ENCODE measurements around the gene MAP7D3. TPM values are rescaled to one million over a fixed set of nuclear protein-coding genes. Genes with fewer than 3 reads are reported as not detected.

The MAP7D3 gene
- total and polyA plus RNA-seq, 9 of the 15 experiments (the other 6 are each of a cell fraction or from before 2014, with no cell fraction given), result 9.4 to 27.7 (median 14.0) TPM

DNA sequence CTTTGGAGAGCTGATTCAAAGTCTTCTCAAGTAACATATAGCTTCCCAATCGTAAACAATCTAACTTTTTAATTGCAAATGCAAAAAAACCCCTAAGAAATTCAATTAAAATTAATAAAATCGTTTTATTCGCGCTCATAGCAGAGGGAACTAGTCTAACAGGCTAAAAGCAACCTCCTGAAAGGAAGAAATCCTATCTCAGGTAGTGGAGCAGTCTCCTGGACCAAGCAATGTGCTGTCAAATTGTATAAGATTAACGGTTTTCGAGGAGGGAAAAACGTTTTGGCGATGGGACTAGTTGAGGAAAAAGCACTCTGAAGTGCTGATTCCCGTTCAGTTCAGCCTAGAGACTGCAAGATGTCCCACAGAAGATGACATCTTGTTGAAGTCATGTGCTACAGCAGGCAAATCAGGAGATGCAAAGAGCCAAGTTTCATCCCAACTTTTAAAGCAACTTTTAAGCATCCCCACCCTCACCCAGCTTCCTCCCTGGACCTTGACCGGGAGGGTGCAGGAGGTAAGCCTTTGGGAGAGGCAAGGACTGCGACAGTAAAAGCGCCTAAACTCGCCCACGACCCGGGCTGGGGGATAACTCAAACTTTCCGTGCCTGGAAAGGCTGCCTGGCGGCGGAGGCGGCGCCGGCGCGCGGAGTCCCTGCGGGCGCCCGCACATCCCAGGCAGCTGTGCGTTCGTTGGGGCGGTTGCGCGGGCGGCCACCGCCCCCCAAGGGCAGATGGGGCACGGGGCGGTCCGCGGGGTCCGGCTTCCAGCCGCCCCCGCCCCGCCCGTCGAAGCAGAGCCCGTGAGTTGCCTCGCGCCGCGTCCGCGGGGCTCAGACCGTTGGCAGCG is 784 bp downstream of the MAP7D3 start (continued):
- TF ChIP-seq THRB (CRISPR knock-in tag; conservative IDR thresholded peaks at IDR 0.05), result no peak
- TF ChIP-seq, protein P1, sequence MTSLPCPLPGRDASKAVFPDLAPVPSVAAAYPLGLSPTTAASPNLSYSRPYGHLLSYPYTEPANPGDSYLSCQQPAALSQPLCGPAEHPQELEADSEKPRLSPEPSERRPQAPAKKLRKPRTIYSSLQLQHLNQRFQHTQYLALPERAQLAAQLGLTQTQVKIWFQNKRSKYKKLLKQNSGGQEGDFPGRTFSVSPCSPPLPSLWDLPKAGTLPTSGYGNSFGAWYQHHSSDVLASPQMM (CRISPR knock-in tag; IDR thresholded peaks at IDR 0.05), result no peak
- TF ChIP-seq ZSCAN32 (CRISPR knock-in tag; IDR thresholded peaks at IDR 0.05), result no peak
- no peak for TF ChIP-seq PTRF (tag; IDR thresholded peaks at IDR 0.05)
- no peak for TF ChIP-seq COPS2 (conservative IDR thresholded peaks at IDR 0.05)
- TF ChIP-seq RAD51 (IDR thresholded peaks at IDR 0.05; ENCODE audit: borderline replicate concordance, low read depth), result peak; percentile 20; the same call in 1 of the 2 replicates
- no peak for TF ChIP-seq CHD4 (IDR thresholded peaks at IDR 0.05; ENCODE audit: insufficient read depth, insufficient replicate concordance, low read depth, low read length, poor library complexity, severe bottlenecking)
- no peak for TF ChIP-seq NR1H2 (CRISPR knock-in tag; IDR thresholded peaks at IDR 0.05)
- no peak for TF ChIP-seq CBX1 (IDR thresholded peaks at IDR 0.05; ENCODE audit: low read depth)
- no peak for TF ChIP-seq KLF6 (CRISPR knock-in tag; IDR thresholded peaks at IDR 0.05; ENCODE audit: borderline replicate concordance)
- TF ChIP-seq, protein P2, sequence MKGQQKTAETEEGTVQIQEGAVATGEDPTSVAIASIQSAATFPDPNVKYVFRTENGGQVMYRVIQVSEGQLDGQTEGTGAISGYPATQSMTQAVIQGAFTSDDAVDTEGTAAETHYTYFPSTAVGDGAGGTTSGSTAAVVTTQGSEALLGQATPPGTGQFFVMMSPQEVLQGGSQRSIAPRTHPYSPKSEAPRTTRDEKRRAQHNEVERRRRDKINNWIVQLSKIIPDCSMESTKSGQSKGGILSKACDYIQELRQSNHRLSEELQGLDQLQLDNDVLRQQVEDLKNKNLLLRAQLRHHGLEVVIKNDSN (CRISPR knock-in tag; IDR thresholded peaks at IDR 0.05), result no peak
- TF ChIP-seq ZNF140 (CRISPR knock-in tag; IDR thresholded peaks at IDR 0.05), result no peak
- peak; percentile 45 for TF ChIP-seq RBBP5 (IDR thresholded peaks at IDR 0.05; ENCODE audit: borderline replicate concordance, insufficient read depth, low read length, poor library complexity, severe bottlenecking)
- no peak for TF ChIP-seq PML (IDR thresholded peaks at IDR 0.05; ENCODE audit: low read length)
- peak; percentile 42 for TF ChIP-seq CCNT2 (IDR thresholded peaks at IDR 0.05; ENCODE audit: borderline replicate concordance, extremely low read depth, insufficient read length, low read depth, low read length)
- peak; percentile 71 for TF ChIP-seq CBX2 (IDR thresholded peaks at IDR 0.05; ENCODE audit: insufficient read depth, low read length, poor library complexity, severe bottlenecking)
- peak; percentile 56 for TF ChIP-seq CTBP1 (IDR thresholded peaks at IDR 0.05; ENCODE audit: borderline replicate concordance)
- TF ChIP-seq UBTF (IDR thresholded peaks at IDR 0.05; ENCODE audit: borderline replicate concordance in 1 of 2, low read depth in 2 of 2, low read length in 2 of 2), result no peak
- TF ChIP-seq CXXC5 (CRISPR knock-in tag; IDR thresholded peaks at IDR 0.05), result peak; percentile 35
- no peak for TF ChIP-seq WHSC1 (IDR thresholded peaks at IDR 0.05; ENCODE audit: low read length)
- TF ChIP-seq PHTF2 (CRISPR knock-in tag; IDR thresholded peaks at IDR 0.05), result no peak
- TF ChIP-seq ELF2 (CRISPR knock-in tag; IDR thresholded peaks at IDR 0.05), result no peak
